ENCODE measurements around the gene CANT1. TPM values are rescaled to one million over a fixed set of nuclear protein-coding genes. Genes with fewer than 3 reads are reported as not detected.
A peak's percentile ranks its signal among the peaks of the same experiment; 100 is the strongest.

The CANT1 gene
- total RNA-seq, 2 experiments from 2014 or later: 28.3 to 30.0 TPM

DNA sequence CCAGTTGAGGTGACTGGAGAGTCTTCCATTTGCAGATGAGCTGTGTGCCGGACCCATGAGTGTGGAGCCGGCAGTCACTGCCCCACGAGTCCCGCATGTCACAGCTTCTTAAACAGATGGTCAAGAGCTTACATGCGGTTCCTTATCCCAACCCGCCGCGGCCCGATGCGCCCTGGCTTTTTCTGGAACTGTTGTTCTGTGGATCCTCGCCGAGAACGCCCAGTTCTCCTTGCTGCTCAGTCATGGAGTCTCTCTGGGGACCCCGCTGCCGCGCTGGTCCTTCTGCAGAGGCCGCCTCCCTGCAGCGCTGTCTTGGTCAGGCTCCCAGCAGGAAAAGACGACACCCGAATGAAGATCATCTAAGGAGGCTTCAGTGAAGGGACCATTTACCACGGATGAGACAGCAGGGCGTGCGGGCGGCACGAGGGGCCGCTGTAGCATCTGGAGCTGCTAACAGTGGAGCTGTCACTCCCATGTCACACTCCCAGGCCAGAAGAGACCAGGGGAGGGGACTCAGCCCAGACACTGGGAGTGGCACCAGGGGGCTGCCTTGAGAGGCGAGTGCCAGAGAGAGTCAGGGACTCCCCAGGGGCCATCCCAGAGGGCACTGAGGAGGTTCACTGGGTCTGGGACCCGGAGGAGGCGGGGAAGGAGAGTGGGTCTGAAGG is 19.1 kb downstream of the CANT1 start:
- H3K4me3 Mint-ChIP-seq: no peak overlapping the region
- peaks cover 24% of the 10 kb centered on the region for H3K4me1 Mint-ChIP-seq (ENCODE audit: low read depth)
- Histone ChIP-seq H3K27me3 (ENCODE audit: control insufficient read depth in 1 of 2, insufficient read depth in 2 of 2, low read length in 2 of 2) (no peaks in the 10 kb centered on the region), H3K4me1 (ENCODE audit: insufficient read depth, low read length) (peaks cover 23% of the 10 kb centered on the region), H3K27ac (ENCODE audit: low read depth in 1 of 2, low read length in 2 of 2) (no peak overlapping the region), H3K4me3 (ENCODE audit: low read length) (no peak overlapping the region), H3K36me3 (ENCODE audit: insufficient read depth, low read length) (peaks cover 40% of the 10 kb centered on the region), H3K9me3 (ENCODE audit: control insufficient read depth in 1 of 2, insufficient read depth in 1 of 2, low read length in 2 of 2) (no peaks in the 10 kb centered on the region)
- TF ChIP-seq CTCF (IDR thresholded peaks at IDR 0.05): no peak
- ChIA-PET POLR2A (no interaction called here), CTCF (no interaction called here)
- DNase-seq (peak in 1 of 14 experiments; percentile 2), ATAC-seq (ENCODE audit: poor library complexity) (no peak)
- no peak overlapping the region for H3K27ac Mint-ChIP-seq
- intact Hi-C loops (cut with DNase I, micrococcal nuclease): no loop called here
- no peaks in the 10 kb centered on the region for H3K9me3 Mint-ChIP-seq
- peaks cover 42% of the 10 kb centered on the region for H3K36me3 Mint-ChIP-seq (ENCODE audit: low read depth)
- H3K27me3 Mint-ChIP-seq: no peaks in the 10 kb centered on the region

GRCh38 chr17:78988152-78988551 is 21.4 kb downstream of the CANT1 start:
- H3K4me1 ChIP-seq (ENCODE audit: insufficient read depth, low read length): peaks cover 19% of the 10 kb centered on the region
- Mint-ChIP-seq H3K4me3 (no peak overlapping the region), H3K9me3 (no peaks in the 10 kb centered on the region), H3K36me3 (ENCODE audit: low read depth) (peaks cover 21% of the 10 kb centered on the region), H3K27me3 (no peaks in the 10 kb centered on the region), H3K4me1 (ENCODE audit: low read depth) (peaks cover 21% of the 10 kb centered on the region), H3K27ac (no peak overlapping the region)
- DNase-seq: no peak
- ATAC-seq (ENCODE audit: poor library complexity): no peak
- peaks cover 24% of the 10 kb centered on the region for H3K36me3 ChIP-seq (ENCODE audit: insufficient read depth, low read length)
- H3K27ac ChIP-seq (ENCODE audit: low read depth in 1 of 2, low read length in 2 of 2): no peak overlapping the region
- CTCF ChIA-PET: no interaction called here
- H3K27me3 ChIP-seq (ENCODE audit: control insufficient read depth in 1 of 2, insufficient read depth in 2 of 2, low read length in 2 of 2): no peaks in the 10 kb centered on the region
- intact Hi-C loops (cut with DNase I, micrococcal nuclease): loop anchor here in 1 of 2 experiments (5.0 kb wide), 1 partner anchor 54 kb away; no protein-coding TSS in a partner anchor
- POLR2A ChIA-PET: no interaction called here
- TF ChIP-seq CTCF (IDR thresholded peaks at IDR 0.05): no peak
- no peak overlapping the region for H3K4me3 ChIP-seq (ENCODE audit: low read length)
- no peaks in the 10 kb centered on the region for H3K9me3 ChIP-seq (ENCODE audit: control insufficient read depth in 1 of 2, insufficient read depth in 1 of 2, low read length in 2 of 2)

DNA sequence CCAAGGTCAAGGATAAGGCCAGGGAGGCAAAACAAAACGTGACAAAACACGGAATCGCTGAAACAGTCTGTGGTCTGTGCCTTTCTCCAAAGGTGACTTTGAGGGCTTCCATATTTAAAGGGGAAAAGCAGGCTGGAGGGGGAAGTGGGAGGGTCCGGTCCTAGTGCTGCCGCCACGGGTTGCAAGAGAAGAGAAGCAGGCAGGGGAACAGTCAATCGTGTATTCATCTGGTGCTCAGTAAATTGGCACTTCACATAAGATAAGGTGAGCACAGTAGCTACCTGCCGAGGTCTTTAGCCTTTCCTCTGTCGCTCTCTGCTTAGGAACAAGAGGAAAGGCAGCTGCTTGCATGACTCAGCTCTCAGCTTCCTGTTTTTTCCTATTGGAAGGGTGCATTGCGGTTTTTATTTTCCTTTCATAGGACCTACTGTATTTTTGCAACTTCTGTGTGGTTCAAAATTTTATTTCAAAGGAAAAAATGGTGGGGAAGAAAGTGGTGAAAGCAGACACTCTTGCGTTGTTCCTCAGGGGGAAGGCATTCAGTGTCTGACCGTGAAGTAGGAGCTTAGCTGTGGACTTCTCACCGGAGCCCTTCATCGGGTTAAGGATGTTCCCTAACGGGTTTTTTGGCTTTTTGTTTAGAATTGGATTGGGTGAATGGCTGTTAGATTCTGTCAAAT is 22.8 kb downstream of the CANT1 start:
- Histone ChIP-seq H3K27ac (ENCODE audit: low read depth in 1 of 2, low read length in 2 of 2) (no peak overlapping the region), H3K4me3 (ENCODE audit: low read length) (no peak overlapping the region), H3K36me3 (ENCODE audit: insufficient read depth, low read length) (peaks cover 13% of the 10 kb centered on the region), H3K4me1 (ENCODE audit: insufficient read depth, low read length) (peaks cover 16% of the 10 kb centered on the region), H3K9me3 (ENCODE audit: control insufficient read depth in 1 of 2, insufficient read depth in 1 of 2, low read length in 2 of 2) (no peaks in the 10 kb centered on the region), H3K27me3 (ENCODE audit: control insufficient read depth in 1 of 2, insufficient read depth in 2 of 2, low read length in 2 of 2) (no peaks in the 10 kb centered on the region)
- H3K36me3 Mint-ChIP-seq (ENCODE audit: low read depth): peaks cover 13% of the 10 kb centered on the region
- H3K27me3 Mint-ChIP-seq: no peaks in the 10 kb centered on the region
- intact Hi-C loops (cut with DNase I, micrococcal nuclease): loop anchor here (1.0 to 5.0 kb wide), 2 partner anchors 56 kb away; no protein-coding TSS in a partner anchor
- H3K27ac Mint-ChIP-seq: no peak overlapping the region
- POLR2A ChIA-PET: no interaction called here
- H3K9me3 Mint-ChIP-seq: no peaks in the 10 kb centered on the region
- TF ChIP-seq CTCF (IDR thresholded peaks at IDR 0.05): no peak
- H3K4me1 Mint-ChIP-seq (ENCODE audit: low read depth): peaks cover 16% of the 10 kb centered on the region
- H3K4me3 Mint-ChIP-seq: peak overlapping the region; percentile 56
- CTCF ChIA-PET: interaction anchor here (1.3 kb wide), 1 partner anchor 56 kb away, joined by 4 read pairs; no protein-coding TSS in a partner anchor
- DNase-seq (peak in 3 of 14 experiments; percentile 16 to 34 (median 26)), ATAC-seq (ENCODE audit: poor library complexity) (peak; percentile 42)
